Gastroesophageal sphincter (tissue), 3 donors: ENCODE measurements around the gene ZNF76.

Source experiments
- CTCF ChIP-seq, 4 experiments: fragments of 200-600 bp in 2 of 4; fragments of 450-650 bp in 2 of 4; sonication (generic) in 1 of 4; IDR thresholded peaks; one replicate each; pipeline ENCODE4 v1.5.1; 2017 to 2019; ENCODE audit warnings: antibody characterized with exemption in 4 of 4, mild to moderate bottlenecking in 2 of 4, moderate library complexity in 2 of 4
- EP300 ChIP-seq: sonication (generic); formaldehyde crosslinking; IDR thresholded peaks from one replicate; pipeline ENCODE4 v1.6.1; 2017; ENCODE audit warnings: antibody characterized with exemption, mild to moderate bottlenecking
- POLR2AphosphoS5 ChIP-seq: sonication (generic); formaldehyde crosslinking; IDR thresholded peaks from one replicate; pipeline ENCODE4 v1.6.1; 2017; ENCODE audit warnings: antibody characterized with exemption

- TF ChIP-seq CTCF (IDR thresholded peaks at IDR 0.05) (no peak), EP300 (no peak), POLR2AphosphoS5 (no peak)
Observed at GRCh38 chr6:35247642-35248231, 11.8 kb upstream of the ZNF76 start.
